Stimulated activated CD8-positive, alpha-beta memory T cell treated with anti-CD3 and anti-CD28 coated beads, Interleukin-15, amount 100 ng/mL, for 24 hours (primary cell): Measurements from ENCODE around the gene CATSPERZ.

Experiments used
- DNase-seq: peaks from one replicate; pipeline ENCODE4 v3.0.0-alpha.2; 2020; ENCODE audit warnings: low read depth

CATSPERZ gene

GRCh38 chr11:64285885-64286800 lies 14.0 kb upstream of the CATSPERZ start:
- no peak for DNase-seq

GRCh38 chr11:64286801-64287159 lies 13.4 kb upstream of the CATSPERZ start:
- no peak for DNase-seq

DNA sequence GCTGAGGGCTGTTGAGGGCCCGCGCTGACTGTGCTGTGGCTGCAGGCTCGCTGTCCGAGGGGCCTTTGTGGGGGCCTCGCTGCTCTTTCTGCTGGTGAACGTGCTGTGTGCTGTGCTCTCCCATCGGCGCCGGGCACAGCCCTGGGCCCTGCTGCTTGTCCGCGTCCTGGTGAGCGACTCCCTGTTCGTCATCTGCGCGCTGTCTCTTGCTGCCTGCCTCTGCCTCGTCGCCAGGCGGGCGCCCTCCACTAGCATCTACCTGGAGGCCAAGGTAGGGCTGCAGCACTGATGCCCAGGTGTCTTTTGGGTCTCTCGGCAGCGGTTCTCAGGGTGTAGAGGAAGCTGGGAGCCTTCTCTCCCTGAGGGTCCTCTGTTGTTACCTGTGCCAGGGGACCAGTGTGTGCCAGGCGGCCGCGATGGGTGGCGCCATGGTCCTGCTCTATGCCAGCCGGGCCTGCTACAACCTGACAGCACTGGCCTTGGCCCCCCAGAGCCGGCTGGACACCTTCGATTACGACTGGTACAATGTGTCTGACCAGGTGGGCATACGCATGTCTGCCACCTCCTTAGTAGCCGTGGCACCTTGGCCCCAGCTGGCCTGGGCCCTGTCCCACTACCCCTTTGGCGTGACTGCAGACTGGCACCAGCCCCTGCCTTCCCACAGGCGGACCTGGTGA lies 12.3 kb upstream of the CATSPERZ start:
- no peak for DNase-seq

- DNase-seq: no peak
Observed at GRCh38 chr11:64288353-64288750, 11.8 kb upstream of the CATSPERZ start.

GRCh38 chr11:64289002-64289564 lies 11.1 kb upstream of the CATSPERZ start:
- no peak for DNase-seq

DNA sequence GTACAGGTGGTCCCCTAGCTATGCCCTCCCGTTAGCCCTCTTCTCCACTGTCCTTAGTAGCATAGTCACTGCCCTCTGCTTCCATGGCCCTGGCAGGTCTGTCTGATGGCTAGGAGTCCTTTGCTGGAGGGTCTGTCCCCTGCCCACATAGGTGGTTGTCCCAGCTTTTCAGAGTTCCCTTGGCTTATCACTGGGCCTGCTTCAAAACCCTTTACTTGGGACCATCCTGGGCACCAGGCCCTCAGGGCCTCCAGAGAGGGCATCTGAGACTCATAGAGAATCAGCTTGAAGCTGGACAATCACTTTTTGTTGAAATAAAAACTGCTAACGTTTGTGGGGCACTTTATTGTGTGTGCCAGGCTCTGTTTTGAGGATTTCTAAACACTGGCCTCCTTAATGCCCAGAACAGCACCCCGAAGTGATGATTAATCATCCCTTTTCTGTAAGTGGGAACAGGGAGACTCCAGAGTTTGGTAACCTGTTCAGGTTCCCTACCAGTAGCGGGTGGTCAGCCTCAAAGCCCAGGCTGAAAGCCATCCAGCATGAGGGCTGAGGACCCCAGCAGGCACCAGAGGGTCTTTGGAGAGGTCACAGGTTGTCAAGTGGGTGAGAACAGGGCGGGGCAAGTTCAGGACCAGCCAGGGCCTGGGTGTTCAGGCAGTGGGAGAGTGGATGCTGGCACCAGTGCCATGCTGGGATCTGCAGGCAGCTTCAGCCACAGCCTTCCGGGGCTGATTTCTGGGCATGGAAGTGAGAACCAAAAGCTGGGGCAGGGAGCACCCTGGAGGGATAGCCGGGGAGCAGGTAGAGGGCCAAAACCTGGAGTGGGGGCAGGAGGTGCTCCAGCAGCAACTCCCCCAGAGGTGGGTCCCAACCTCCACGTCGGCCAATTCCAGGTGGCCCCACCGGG lies 9.6 kb upstream of the CATSPERZ start:
- DNase-seq: no peak

DNA sequence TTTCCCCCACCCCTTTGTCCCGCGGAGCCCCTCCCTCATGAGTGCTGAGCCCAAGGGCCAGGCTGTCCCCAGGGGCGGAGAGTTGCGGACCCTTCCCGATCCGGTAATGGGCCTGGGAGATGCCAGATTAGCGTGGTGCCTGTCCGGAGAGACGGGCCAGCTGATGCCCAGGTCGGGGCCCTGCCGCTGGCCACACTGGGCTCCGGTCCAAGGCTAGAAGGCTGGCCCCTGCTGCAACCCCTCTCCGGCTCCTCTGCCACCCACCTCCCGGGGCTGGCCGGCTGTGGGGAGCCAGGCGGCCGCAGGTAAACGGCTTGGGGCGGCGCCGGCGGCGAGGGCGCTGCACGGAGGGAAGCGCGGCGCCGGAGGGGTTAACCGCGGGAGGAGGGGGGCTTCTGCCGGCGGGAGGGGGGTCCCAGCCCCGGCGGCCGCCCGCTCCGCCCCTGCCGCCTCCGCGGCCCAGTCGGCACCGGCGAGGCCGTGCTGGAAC lies 8.9 kb upstream of the CATSPERZ start, which contains the start of gene KCNK4:
Gene KCNK4, plus strand, starts transcription at position 41 of the 490 bp plus-strand sequence. CDS start 1,717 bp downstream, outside the sequence.
- no peak for DNase-seq

- DNase-seq: no peak
Observed at GRCh38 chr11:64291752-64292459, 8.3 kb upstream of the CATSPERZ start.

- no peak for DNase-seq
Observed at GRCh38 chr11:64292460-64293254, 7.5 kb upstream of the CATSPERZ start.

DNA sequence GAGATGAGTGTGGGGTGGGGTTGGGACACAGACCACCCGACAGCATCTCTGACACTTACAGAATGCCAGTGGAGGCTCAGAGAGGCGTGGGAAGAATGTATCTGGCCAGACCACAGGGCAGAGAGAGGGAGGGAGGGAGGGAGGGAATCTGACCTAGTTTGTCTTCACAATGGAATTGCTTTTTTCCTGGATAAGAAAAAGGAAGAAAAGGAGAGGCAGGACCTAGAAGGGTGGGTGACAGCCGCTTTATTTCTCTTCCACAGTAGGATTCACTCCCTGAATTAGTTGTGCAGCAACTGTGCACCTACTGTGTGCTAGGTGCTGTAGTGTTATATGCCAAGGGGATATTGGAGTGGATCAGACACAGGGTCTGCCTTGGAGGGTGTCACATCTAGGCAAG lies 5.4 kb upstream of the CATSPERZ start:
- DNase-seq: no peak

DNA sequence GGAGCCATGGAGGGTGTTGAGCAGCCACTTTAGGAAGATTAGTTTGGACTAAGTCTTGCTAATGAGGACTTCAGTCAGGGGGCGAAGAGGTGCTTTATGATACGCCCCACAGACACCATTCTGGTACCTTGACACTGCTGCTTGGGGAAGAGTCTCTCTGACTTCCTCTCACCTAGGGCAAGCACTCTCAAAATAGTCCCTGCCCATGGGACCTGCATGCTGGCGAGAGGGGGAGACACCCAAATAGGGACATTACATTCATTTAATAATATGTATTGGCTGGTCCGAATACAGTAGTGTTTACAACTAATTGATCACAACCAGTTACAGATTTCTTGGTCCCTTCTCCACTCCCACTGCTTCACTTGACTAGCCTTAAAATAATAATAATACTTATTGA lies 4.4 kb upstream of the CATSPERZ start:
- no peak for DNase-seq

DNA sequence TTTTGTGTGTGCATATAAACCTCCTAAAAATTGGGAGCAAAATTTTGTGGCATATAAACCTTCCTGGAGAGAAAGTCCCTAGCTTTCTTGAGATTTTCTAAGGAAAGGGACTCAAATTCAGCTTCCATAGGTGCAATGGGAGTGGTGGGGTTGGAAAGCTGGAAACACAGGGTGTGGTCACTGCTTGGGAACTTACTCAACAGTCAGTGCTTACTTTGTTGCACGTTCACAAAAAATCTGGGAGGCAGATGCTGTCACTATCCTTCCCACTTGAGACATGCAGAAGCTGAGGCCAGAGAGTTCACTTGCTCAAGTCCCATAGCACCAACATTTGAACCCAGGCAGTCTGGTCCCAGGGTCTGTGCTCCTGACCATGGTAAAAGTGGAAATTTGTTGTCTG lies 3.9 kb upstream of the CATSPERZ start:
- no peak for DNase-seq

DNA sequence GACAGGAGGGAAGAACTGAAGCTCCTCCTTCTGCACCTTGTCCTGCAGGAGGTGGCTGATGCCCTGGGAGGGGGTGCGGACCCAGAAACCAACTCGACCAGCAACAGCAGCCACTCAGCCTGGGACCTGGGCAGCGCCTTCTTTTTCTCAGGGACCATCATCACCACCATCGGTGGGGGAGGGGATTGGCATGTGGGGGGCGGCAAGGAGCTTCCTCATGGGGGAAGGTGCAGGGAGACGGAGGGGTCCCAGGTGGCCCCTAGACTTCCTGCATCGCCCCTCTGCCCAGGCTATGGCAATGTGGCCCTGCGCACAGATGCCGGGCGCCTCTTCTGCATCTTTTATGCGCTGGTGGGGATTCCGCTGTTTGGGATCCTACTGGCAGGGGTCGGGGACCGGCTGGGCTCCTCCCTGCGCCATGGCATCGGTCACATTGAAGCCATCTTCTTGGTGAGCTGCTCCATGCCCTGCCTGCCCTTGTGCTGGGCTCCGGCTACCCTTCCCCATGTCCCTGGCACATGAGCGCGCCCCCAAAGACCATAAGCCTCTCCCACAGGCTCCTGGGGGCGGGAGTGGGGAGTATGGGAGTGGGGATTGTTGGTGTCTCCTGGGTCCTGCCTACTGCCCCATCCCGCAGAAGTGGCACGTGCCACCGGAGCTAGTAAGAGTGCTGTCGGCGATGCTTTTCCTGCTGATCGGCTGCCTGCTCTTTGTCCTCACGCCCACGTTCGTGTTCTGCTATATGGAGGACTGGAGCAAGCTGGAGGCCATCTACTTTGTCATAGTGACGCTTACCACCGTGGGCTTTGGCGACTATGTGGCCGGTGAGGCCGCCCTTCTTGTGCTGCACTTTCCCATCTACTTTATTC lies 3.1 kb upstream of the CATSPERZ start:
- DNase-seq: no peak

DNA sequence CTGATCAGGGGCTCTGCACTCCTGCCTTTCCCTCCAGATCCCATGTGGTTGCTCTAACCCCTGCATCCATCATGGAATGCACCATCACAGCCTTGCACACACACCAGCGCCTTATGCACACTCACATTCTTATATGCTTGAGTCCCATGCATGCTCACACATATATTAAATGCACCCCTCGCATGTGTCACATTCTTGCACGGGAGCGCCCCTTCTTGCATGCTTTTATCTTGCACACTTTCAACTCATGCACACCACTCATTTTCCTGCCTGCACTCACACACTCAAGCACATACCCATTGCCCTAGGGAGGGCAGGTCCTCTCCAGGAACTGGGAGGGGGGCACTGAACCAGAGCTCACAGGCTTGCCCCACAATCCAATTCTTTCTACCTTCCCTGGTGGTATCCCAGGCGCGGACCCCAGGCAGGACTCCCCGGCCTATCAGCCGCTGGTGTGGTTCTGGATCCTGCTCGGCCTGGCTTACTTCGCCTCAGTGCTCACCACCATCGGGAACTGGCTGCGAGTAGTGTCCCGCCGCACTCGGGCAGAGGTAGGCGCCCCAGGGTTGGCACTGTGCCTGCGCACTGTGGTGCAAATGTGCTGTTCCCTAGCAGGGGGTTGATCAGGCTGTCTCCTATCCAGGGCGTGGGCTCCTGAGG lies 2.3 kb upstream of the CATSPERZ start:
- DNase-seq: no peak

DNA sequence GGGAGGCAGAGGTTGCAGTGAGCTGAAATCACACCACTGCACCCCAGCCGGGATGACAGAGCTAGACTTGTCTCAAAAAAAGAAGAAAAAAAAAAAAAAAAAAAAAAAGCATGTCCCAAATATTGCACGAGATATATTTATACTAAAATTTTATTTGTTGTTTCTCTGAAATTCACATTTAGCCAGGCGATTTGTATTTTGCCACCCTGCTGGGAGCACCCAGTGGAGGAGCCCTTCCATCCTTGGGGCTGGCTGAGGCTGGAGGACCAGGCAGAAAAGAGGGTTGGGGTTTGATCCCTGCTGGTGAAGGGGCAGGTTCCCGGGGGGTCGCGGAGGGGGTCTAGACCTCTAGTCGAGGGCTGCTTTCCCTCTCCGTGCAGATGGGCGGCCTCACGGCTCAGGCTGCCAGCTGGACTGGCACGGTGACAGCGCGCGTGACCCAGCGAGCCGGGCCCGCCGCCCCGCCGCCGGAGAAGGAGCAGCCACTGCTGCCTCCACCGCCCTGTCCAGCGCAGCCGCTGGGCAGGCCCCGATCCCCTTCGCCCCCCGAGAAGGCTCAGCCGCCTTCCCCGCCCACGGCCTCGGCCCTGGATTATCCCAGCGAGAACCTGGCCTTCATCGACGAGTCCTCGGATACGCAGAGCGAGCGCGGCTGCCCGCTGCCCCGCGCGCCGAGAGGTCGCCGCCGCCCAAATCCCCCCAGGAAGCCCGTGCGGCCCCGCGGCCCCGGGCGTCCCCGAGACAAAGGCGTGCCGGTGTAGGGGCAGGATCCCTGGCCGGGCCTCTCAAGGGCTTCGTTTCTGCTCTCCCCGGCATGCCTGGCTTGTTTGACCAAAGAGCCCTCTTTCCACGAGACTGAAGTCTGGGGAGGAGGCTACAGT lies 952 bp upstream of the CATSPERZ start:
- DNase-seq: no peak

GRCh38 chr11:64303109-64304031 lies 3.2 kb downstream of the CATSPERZ start:
- no peak for DNase-seq

DNA sequence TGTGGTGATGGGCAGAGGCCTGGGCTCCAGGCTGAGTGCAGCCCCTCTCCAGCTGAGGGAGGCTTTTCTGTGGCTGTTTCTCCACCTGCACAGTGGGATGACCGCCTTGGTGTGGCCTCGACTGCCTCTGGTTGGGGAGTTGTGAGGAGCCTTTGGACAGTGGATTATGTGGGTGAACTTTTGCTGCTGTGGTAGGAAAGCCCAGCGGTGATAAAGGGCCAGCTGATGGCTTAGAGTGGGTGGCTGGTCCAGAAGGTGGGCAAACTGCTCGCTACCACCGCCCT lies 3.8 kb downstream of the CATSPERZ start:
- DNase-seq: no peak
